NCI-H510A (cell line): ENCODE data around the gene RTN4IP1.

Experiments
- DNase-seq: peaks from one replicate; lab custom pipeline; 2025; lab: John Stamatoyannopoulos, UW

The RTN4IP1 gene

DNA sequence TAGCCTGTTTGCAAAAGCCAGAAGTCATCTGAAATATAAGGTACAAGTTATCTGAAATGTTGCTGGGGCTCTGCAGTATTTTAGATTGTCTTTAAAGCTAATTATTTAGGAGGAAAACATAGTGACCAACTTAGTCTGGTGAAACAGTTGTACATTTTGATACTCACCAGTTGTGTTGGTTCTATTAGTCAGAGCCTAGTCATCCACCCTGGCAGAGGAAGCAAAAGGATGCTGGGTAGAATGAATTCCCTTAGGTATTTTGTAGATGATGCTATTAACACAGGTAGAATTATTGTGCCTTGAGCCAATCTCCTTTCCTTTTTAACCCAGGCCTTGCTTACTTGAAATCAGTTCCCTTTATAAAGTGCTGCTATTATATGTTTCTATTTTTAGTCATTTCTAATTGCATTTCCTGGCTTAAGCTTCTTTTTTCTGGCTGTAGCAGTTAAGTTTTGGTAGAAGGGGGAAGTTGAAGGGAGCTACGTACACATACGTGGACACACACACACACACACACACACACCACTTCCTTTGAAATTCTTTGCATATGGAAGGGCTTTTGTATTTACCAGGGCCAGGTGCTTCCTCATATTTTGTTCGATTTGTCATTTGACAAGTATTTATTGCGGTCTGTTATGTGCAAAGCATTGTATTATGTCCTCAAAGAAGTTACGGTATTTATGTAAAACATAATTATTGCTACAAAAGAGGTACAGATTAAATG lies 82.4 kb downstream of the RTN4IP1 start:
- DNase-seq: no peak

GRCh38 chr6:106546261-106546690 lies 83.0 kb downstream of the RTN4IP1 start:
- no peak for DNase-seq

GRCh38 chr6:106540907-106541306 lies 88.4 kb downstream of the RTN4IP1 start:
- DNase-seq: no peak

GRCh38 chr6:106540432-106540831 lies 88.9 kb downstream of the RTN4IP1 start:
- DNase-seq: no peak

GRCh38 chr6:106539936-106540335 lies 89.4 kb downstream of the RTN4IP1 start:
- DNase-seq: no peak

DNA sequence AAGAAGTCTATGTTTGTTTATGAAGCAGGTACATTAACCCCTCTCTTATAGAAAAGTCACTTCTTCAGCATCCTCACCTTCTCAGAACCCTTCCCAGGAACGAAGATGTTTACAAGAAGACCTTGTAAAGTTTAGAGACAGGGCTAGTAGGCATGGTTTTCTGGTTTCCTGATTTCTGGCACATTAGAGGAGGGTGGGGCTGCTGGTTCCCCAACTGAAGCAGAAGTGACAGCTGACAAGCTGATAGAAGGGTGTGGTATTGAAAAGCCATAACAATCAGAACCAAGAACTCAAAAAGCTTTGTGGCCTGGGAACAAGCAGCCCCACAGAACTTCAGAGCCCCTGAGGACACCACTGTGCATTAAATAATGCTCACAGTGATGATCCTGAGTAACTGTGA lies 91.2 kb downstream of the RTN4IP1 start:
- no peak for DNase-seq

DNA sequence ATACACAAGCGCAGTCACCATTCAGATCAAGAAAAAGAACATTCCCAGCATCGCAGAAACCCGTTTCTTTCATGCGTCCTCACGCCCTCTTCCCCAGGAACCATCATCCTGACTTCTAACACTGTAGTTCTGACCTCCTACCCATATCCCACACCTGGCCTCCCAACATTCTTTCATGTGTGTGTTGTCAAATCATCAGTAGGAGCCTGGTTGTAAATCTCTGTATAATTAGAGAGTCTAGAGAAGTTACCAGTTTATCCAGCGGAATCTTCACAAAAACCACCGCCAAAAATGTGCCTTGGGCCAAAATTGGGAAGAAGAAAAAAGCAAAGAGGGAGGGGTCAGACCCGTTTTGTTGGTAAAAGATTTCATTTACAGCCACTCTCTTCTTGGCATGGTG lies 91.6 kb downstream of the RTN4IP1 start:
- no peak for DNase-seq

- DNase-seq: no peak
Observed at GRCh38 chr6:106536851-106537250, 92.4 kb downstream of the RTN4IP1 start.

- no peak for DNase-seq
Observed at GRCh38 chr6:106536357-106536756, 92.9 kb downstream of the RTN4IP1 start.

DNA sequence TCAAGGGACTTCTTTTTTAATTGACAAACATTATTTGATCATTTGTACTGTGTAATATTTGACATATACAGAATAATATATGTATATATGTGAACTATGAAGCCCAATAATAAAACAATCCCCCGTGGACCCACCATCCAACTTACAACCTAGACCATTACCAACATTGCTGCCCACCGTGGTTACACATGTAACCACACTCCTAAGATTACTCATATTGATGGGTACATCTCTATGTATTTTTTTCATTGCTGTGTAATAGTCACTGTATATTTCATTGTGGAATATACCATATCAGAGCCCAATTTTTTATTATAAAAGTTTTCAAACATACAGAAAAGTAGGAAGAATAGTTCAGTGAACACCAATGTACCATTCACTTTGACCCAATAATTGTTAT lies 94.3 kb downstream of the RTN4IP1 start:
- DNase-seq: no peak

GRCh38 chr6:106534564-106534982 lies 94.7 kb downstream of the RTN4IP1 start:
- no peak for DNase-seq

- no peak for DNase-seq
Observed at GRCh38 chr6:106534004-106534403, 95.3 kb downstream of the RTN4IP1 start.

GRCh38 chr6:106533054-106533453 lies 96.2 kb downstream of the RTN4IP1 start:
- DNase-seq: no peak

- DNase-seq: no peak
Observed at GRCh38 chr6:106530502-106530901, 98.8 kb downstream of the RTN4IP1 start.

DNA sequence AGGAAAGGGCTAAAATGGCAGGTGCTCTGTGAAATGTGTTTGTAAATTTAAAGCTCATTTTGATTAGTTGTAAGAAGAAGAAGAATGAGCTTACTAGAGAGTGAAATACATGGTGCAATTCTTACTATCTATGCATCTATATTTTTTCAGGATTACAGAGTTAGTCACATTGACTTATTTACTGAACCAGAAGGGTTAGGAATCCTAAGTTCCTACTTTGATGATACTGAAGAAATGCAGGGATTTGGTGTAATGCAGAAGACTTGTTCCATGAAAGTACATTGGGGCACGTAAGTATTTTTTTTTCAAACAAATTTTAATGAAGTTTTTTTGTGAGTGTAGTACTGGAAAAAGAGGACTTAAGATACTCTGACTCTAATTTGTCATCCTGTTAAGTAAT lies 99.3 kb downstream of the RTN4IP1 start:
- DNase-seq: no peak

- no peak for DNase-seq
Observed at GRCh38 chr6:106529438-106529837, 99.9 kb downstream of the RTN4IP1 start.

DNA sequence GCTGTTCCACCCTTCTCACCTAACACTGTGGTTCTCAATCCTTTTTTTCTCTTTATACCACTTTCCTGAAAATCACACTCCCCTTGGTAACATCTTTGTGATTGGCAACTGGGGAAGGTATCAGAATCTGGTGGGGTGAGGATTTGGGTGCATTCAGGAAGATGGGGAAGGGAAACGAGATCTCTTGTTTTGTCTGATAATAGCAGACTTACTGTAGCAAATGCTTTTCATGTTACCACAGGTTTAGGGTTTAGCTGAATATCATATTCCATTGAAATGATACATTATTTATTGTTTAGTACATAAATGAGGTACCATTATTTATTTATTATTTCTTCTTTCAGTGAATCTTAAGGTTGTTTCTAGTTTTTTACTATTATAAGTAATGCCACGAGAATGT lies 100.8 kb downstream of the RTN4IP1 start:
- DNase-seq: no peak

GRCh38 chr6:106527979-106528378 lies 101.3 kb downstream of the RTN4IP1 start:
- DNase-seq: no peak

GRCh38 chr6:106527117-106527516 lies 102.2 kb downstream of the RTN4IP1 start:
- DNase-seq: no peak

- DNase-seq: no peak
Observed at GRCh38 chr6:106525882-106526275, 103.4 kb downstream of the RTN4IP1 start.

- DNase-seq: no peak
Observed at GRCh38 chr6:106525107-106525881, 104.0 kb downstream of the RTN4IP1 start.

DNA sequence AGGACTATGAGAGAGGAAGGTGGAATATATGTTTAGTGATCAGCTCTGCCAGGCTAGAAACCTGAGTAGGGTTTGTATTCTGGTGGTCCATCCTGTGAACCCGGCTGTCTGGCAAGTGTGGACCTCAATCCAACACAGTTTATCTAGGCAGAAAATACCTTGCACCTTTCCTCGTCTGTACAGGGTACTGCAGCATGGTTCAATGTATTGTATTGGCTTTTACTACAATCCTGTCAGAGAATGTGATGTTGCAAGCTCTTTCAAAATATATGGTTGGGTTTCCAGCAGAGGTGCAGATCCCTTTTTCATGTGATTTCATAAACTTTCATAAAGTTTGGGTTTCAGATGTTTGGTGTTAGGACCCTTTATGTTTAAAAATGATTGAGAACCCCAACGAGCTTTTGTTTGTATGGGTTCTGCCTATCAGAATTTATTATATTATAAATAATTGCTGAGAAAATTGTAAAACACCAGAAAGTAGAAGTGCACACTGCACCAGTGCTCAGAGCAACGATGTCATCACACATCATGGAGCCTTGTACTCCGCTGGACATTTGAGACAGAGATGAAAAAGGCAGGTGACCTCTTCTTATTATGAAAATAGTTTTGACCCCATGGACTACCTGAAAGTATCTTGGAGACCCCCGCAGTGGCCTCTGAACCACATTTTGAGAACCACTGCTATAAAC lies 106.6 kb downstream of the RTN4IP1 start:
- no peak for DNase-seq
